MM.1S (cell line): ENCODE data around the gene CYP2C18.
"Not testable (repeated sequence)": the region's sequence is repeated elsewhere in the genome, so short reads cannot be mapped to it uniquely, and the experiment has no call there.

ENCODE experiments used
- DNase-seq: peaks from one replicate; pipeline ENCODE4 v3.0.0-alpha.2; 2015
- H2AFZ ChIP-seq: fragments of 300-600 bp; sonication (generic); 2 replicates; pipeline ENCODE4 v1.6.0; 2016; ENCODE audit warnings: antibody characterized with exemption, low read length
- H3F3A ChIP-seq: fragments of 300-600 bp; sonication (generic); 2 replicates; pipeline ENCODE4 v1.6.1; 2016; ENCODE audit warnings: mild to moderate bottlenecking, antibody characterized with exemption, low read length, moderate library complexity, mixed read lengths; ENCODE audit not compliant: insufficient read depth
- H3K27ac ChIP-seq: fragments of 300-600 bp; sonication (generic); 2 replicates; pipeline ENCODE4 v1.5.1; 2016; ENCODE audit warnings: mild to moderate bottlenecking, low read length
- H3K27me3 ChIP-seq: fragments of 300-600 bp; sonication (generic); replicated peaks from 2 replicates; pipeline ENCODE4 v1.6.0; 2016; ENCODE audit warnings: low read length; ENCODE audit not compliant: insufficient read depth
- H3K36me3 ChIP-seq: fragments of 300-600 bp; sonication (generic); replicated peaks from 2 replicates; pipeline ENCODE4 v1.6.1; 2016; ENCODE audit warnings: mild to moderate bottlenecking, low read length, mixed read lengths; ENCODE audit not compliant: insufficient read depth
- H3K4me1 ChIP-seq: fragments of 300-600 bp; sonication (generic); 2 replicates; pipeline ENCODE4 v1.6.1; 2016; ENCODE audit warnings: low read length, mixed read lengths
- H3K4me2 ChIP-seq: fragments of 300-600 bp; sonication (generic); 2 replicates; pipeline ENCODE4 v1.6.0; 2016; ENCODE audit warnings: low read depth, low read length
- H3K4me3 ChIP-seq: fragments of 300-600 bp; sonication (generic); 2 replicates; pipeline ENCODE4 v1.5.1; 2016; ENCODE audit warnings: low read length, mixed read lengths
- H3K79me2 ChIP-seq: fragments of 300-600 bp; sonication (generic); 2 replicates; pipeline ENCODE4 v1.6.1; 2016; ENCODE audit warnings: mixed run types, low read length, mixed read lengths
- H3K9ac ChIP-seq: fragments of 300-600 bp; sonication (generic); 2 replicates; pipeline ENCODE4 v1.6.1; 2016; ENCODE audit warnings: low read length, mixed read lengths
- H3K9me2 ChIP-seq: fragments of 300-600 bp; sonication (generic); replicated peaks from 2 replicates; pipeline ENCODE4 v1.6.1; 2016; ENCODE audit warnings: mild to moderate bottlenecking, low read length, mixed read lengths; ENCODE audit not compliant: insufficient read depth
- H3K9me3 ChIP-seq: fragments of 300-600 bp; sonication (generic); replicated peaks from 2 replicates; pipeline ENCODE4 v1.6.1; 2016; ENCODE audit warnings: mild to moderate bottlenecking, low read length, mixed read lengths; ENCODE audit not compliant: insufficient read depth
- H4K20me1 ChIP-seq: fragments of 300-600 bp; sonication (generic); 2 replicates; pipeline ENCODE4 v1.6.1; 2016; ENCODE audit warnings: mild to moderate bottlenecking, low read length, moderate library complexity, mixed read lengths; ENCODE audit not compliant: insufficient read depth
- EZH2 ChIP-seq: fragments of 300-600 bp; sonication (generic); optimal IDR thresholded peaks from 2 replicates; pipeline ENCODE3; 2017; ENCODE audit warnings: low read depth, mild to moderate bottlenecking, antibody characterized with exemption, low read length, mixed read lengths
- EZH2phosphoT487 ChIP-seq: fragments of 300-600 bp; sonication (generic); IDR thresholded peaks from 2 replicates; pipeline ENCODE4 v1.6.1; 2018; ENCODE audit warnings: antibody characterized with exemption, low read length
- TF ChIP-seq, protein P1 (sequence below): fragments of 300-600 bp; sonication (generic); IDR thresholded peaks from 2 replicates; pipeline ENCODE4 v1.5.1; 2016; ENCODE audit warnings: antibody characterized with exemption, low read length, mixed read lengths

The CYP2C18 gene

DNA sequence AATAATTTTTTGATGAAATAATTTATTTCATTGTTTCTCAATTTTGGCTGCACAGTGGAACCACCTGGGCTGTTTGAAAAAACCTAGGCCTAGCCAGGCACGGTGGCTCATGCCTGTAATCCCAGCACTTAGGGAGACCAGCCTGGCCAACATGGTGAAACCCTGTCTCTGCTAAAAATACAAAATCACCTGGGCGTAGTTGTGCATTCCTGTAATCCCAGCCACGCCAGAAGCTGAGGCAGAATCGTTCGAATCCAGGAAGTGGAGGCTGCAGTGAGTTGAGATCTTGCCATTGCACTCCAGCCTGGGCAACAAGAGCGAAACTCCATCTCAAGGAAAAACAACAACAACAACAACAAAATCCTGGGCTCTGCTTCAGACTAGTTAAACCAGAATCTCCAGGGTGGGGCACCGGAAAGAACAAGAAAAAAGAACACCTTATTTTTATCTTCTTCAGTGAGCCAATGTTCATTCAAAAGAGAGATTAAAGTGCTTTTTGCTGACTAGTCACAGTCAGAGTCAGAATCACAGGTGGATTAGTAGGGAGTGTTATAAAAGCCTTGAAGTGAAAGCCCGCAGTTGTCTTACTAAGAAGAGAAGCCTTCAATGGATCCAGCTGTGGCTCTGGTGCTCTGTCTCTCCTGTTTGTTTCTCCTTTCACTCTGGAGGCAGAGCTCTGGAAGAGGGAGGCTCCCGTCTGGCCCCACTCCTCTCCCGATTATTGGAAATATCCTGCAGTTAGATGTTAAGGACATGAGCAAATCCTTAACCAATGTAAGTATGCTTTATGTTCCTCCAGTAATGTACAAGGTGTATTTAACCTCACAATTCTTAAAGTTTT, at the start of gene CYP2C18:
CYP2C18 (plus strand) TSS at position 516 of the 841 bp plus-strand sequence; CDS start at position 607, 91 bp downstream.
- no peaks in the 10 kb centered on the region for H3K36me3 ChIP-seq
- H2AFZ ChIP-seq: no peak within 1 kb of the TSS
- DNase-seq: no peak
- H3K27me3 ChIP-seq: no peaks in the 10 kb centered on the region
- no peaks in the 10 kb centered on the region for H3K4me1 ChIP-seq
- no peak within 1 kb of the TSS for H3K4me2 ChIP-seq
- no peaks in the 10 kb centered on the region for H3K79me2 ChIP-seq
- TF ChIP-seq, protein P1, sequence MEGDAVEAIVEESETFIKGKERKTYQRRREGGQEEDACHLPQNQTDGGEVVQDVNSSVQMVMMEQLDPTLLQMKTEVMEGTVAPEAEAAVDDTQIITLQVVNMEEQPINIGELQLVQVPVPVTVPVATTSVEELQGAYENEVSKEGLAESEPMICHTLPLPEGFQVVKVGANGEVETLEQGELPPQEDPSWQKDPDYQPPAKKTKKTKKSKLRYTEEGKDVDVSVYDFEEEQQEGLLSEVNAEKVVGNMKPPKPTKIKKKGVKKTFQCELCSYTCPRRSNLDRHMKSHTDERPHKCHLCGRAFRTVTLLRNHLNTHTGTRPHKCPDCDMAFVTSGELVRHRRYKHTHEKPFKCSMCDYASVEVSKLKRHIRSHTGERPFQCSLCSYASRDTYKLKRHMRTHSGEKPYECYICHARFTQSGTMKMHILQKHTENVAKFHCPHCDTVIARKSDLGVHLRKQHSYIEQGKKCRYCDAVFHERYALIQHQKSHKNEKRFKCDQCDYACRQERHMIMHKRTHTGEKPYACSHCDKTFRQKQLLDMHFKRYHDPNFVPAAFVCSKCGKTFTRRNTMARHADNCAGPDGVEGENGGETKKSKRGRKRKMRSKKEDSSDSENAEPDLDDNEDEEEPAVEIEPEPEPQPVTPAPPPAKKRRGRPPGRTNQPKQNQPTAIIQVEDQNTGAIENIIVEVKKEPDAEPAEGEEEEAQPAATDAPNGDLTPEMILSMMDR: no peak
- TF ChIP-seq EZH2 (no peak), EZH2phosphoT487 (no peak)
- H3K9me3 ChIP-seq: no peaks in the 10 kb centered on the region
- no peaks in the 10 kb centered on the region for H3F3A ChIP-seq
- H3K9me2 ChIP-seq: no peaks in the 10 kb centered on the region
- no peaks in the 10 kb centered on the region for H4K20me1 ChIP-seq
- no peak within 1 kb of the TSS for H3K27ac ChIP-seq
- no peak within 1 kb of the TSS for H3K4me3 ChIP-seq
- H3K9ac ChIP-seq: no peak within 1 kb of the TSS

DNA sequence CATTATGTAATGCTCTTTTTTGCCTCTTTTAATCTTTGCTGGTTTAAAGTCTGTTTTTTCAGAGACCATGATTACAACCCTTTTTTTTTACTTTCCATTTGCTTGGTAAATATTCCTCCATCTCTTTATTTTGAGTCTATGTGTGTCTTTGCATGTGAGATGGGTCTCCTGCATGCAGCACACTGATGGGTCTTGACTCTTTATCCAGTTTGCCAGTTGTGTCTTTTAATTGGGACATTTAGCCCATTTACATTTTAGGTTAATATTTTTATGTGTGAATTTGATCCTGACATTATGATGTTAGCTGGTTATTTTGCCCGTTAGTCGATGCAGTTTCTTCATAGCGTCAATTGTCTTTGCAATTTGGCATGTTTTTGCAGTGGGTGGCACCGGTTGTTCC, 45.4 kb upstream of the CYP2C18 start:
- H3K4me3 ChIP-seq, H3K9ac ChIP-seq, H3K9me2 ChIP-seq, H3F3A ChIP-seq, H4K20me1 ChIP-seq, H3K9me3 ChIP-seq, H3K79me2 ChIP-seq, DNase-seq, H3K4me2 ChIP-seq, H2AFZ ChIP-seq, H3K36me3 ChIP-seq, H3K27ac ChIP-seq, H3K4me1 ChIP-seq, H3K27me3 ChIP-seq: not testable (repeated sequence)

DNA sequence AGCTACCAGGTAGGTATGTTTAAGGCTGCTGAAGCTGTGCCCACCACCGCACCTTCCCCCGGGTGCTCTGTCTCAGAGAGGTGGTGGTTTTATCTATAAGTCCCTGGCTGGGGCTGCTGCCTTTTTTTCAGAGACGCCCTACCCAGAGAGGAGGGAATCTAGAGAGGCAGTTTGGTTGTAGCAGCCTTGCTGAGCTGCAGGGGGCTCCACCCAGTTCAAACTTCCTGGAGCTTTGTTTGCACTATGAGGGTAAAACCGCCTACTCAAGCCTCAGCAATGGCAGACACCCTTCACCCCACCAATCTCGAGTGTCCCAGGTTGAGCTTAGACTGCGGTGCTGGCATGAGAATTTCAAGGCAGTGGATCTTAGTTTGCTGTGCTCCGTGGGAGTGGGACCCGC, 43.6 kb upstream of the CYP2C18 start:
- no peak for DNase-seq
- Histone ChIP-seq H3K9ac (no peak overlapping the region), H3K9me3 (no peaks in the 10 kb centered on the region), H4K20me1 (no peaks in the 10 kb centered on the region), H3K36me3 (no peaks in the 10 kb centered on the region; the same call in 1 of the 2 replicates), H3K27ac (no peak overlapping the region), H3K27me3 (no peaks in the 10 kb centered on the region), H3K4me2 (no peak overlapping the region), H3K79me2 (no peaks in the 10 kb centered on the region), H3F3A (no peaks in the 10 kb centered on the region), H3K4me1 (no peaks in the 10 kb centered on the region), H3K9me2 (no peaks in the 10 kb centered on the region), H3K4me3 (no peak overlapping the region), H2AFZ (no peak overlapping the region)
- TF ChIP-seq EZH2: no peak

DNA sequence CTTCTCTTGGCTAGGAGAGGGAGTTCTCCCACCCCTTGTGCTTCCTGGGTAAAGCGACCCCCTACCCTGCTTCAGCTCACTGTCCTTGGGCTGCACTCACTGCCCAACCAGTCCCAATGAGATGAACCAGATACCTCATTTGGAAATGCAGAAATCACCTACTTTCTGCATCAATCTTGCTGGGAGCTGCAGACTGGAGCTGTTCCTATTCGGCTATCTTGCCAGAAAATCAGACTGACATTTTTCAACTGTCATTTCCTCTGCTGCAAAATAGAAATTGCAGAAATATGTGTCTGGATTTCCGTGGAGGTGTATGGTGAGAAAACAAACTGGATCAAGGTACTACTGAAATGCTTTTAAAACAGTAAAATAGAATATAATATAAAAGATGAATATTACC, 43.0 kb upstream of the CYP2C18 start:
- H3K9me2 ChIP-seq: no peaks in the 10 kb centered on the region
- no peak overlapping the region for H3K4me3 ChIP-seq
- H3K79me2 ChIP-seq: no peaks in the 10 kb centered on the region
- H3F3A ChIP-seq: no peaks in the 10 kb centered on the region
- no peak overlapping the region for H3K27ac ChIP-seq
- H2AFZ ChIP-seq: no peak overlapping the region
- no peaks in the 10 kb centered on the region for H3K4me1 ChIP-seq
- no peaks in the 10 kb centered on the region for H4K20me1 ChIP-seq
- no peak for DNase-seq
- no peak overlapping the region for H3K4me2 ChIP-seq
- H3K36me3 ChIP-seq: no peaks in the 10 kb centered on the region; the same call in 1 of the 2 replicates
- H3K9ac ChIP-seq: no peak overlapping the region
- TF ChIP-seq, protein P1: no peak
- TF ChIP-seq EZH2phosphoT487 (no peak), EZH2 (no peak)
- no peaks in the 10 kb centered on the region for H3K9me3 ChIP-seq
- no peaks in the 10 kb centered on the region for H3K27me3 ChIP-seq
